CD4-positive, alpha-beta T cell treated with Interferon gamma for 1 hour (primary cell): ENCODE measurements around the gene MAEA.

Experiments
- DNase-seq: peaks from one replicate; pipeline ENCODE4 v3.0.0-alpha.2; 2020

MAEA gene

GRCh38 chr4:1355378-1355777 is 65.7 kb downstream of the MAEA start:
- DNase-seq: no peak

- peak; percentile 24 for DNase-seq
Measured at GRCh38 chr4:1356181-1356998, 66.7 kb downstream of the MAEA start.

- no peak for DNase-seq
Measured at GRCh38 chr4:1357356-1358248, 67.9 kb downstream of the MAEA start.

DNA sequence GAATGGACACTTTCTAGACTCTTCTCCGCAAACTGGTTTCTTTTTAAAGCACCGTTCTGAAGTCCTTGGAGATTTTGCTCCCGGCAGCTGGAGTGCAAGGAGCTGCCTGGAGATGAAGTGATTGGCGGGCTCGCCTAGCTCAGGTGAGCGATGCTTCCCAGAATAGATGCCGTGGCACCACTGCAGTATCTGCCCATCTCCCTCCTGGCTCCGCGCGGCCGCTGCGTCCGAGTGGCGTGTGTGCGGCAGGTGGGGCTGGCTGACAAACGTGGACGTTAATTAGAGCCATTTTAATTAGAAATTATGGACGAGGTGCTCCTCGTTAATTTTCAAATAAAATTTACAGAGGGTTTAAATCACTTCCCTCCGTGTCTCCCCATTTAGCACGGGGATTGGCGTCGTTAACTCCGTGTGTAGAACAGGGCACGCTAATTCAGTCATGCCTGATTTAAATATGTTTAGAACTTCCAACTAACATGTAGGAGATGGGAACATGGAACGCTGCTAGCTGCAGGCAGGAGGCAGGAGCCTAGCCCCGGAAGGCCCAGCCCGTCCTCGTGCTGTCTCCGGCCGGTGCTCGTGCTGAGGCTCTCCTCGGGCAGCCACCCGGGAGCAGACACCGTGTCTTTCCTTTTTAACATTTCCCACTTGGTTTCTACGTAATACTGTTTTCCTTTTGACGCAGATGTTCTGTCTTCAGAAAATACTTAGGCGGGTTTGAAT is 68.9 kb downstream of the MAEA start:
- DNase-seq: no peak

DNA sequence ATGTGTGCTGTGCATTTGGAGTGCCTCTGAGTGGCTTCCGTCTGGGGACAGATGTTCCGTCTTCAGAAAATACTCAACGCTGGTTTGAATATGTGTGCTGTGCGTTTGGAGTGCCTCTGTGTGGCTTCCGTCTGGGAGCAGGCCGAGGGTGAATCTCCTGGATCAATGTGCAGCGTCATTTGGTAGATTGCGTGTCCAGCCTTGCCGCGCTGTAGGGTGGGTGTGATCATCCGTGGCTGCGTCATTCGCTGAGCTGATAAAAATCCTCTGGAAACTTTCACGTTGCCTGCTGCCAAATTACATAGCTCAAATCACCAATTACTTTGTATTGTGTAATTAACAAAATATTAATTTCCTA is 69.4 kb downstream of the MAEA start:
- no peak for DNase-seq

DNA sequence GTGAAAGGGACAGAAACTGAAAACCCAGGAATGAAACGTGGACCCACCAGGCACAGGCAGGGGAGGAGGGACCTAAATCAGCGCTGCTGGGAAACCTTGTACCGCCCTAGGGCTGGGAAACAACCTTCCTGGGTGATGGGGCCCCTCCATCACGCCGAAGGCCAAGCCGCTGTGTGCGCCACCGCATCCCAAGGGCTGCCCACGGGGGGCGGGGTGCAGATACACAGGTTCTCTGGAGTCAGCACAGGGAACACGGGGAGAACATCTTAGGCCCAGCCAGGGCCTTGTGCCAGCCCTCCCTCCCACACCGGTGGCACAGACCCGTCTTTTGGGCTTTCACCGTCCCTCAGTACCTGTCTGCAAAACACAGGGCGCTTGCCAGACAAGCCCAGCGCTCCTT is 70.3 kb downstream of the MAEA start:
- DNase-seq: no peak

DNA sequence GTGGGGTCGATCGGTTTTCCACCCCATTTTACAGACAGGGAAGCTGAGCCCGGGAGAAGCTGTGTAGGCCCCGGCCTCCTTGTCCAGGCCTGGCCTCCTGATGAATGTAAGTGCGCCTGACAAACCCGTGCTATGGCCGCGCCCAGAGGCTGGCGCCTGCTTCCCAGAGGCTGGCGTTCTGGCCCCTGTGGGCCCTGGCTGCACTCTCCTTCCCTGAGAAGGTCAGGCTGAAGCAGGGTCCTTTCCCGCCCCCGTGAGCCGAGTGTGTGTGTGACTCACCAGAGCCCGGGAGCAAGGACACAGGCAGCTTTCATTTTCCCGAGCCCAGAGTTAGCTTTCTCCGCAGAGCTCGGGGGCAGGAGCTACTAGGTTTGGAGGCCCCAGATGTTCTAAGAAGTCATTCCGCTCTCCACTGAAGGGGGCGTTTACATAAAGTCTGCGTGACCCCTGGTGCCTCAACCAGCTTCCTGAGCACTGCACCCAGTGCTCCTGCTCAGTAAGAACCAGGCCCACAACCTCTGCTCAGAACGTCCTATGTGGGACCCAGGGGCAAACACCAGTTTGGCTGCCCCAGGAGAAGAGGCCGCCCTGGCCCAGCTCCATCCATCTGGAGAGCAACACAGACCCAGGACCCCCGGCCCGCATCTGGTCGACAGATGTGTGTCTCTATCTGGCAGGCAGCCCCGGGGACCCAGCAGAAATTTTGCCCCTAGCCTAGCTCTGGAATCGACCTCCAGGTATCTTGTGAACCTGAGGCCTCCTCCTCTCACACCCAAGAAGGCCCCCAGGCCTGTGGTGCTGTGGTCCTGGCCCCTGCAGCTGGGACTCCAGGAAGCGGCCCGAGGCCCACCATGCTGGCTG is 71.0 kb downstream of the MAEA start:
- no peak for DNase-seq

GRCh38 chr4:1361431-1361830 is 71.7 kb downstream of the MAEA start:
- no peak for DNase-seq

DNA sequence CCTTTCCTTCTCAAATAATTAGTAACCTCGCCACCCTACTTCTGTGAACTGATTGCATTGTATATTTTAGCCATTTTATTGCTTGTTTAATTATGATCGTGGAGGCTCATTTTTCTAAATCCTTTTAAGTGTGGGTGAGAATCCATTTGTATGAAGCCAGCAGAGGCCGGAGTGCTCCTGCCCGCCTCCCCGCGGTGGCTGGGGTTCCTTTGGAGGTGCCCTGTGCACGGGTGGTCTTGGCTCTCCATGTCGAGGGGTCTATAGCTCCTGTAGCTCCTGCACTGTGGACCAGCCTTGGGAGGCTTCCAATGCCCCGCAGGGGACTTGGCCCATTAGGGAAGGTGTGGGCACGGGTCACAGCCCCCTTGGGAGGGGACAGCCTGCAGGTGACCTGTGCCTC is 72.4 kb downstream of the MAEA start:
- no peak for DNase-seq

- DNase-seq: no peak
Measured at GRCh38 chr4:1362521-1362920, 72.8 kb downstream of the MAEA start.

DNA sequence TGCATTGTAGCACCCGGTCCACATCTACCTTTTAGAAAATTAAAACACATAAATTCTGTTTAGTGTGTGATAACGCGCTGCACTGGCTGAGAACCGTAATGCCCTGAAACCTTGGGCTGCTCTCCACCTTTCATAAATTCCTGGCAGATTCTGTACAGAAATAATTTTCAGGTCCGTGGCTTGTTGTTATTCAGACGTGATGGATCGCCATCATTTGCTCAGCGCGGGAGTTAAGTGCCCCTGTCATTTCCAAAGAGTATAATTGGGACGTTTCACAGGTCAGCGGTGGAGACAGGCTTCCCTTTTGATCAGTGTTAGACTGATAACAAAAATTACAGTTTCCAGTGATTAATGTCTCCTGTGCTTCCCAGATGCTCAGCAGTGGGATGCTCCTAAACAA is 73.8 kb downstream of the MAEA start:
- DNase-seq: no peak

DNA sequence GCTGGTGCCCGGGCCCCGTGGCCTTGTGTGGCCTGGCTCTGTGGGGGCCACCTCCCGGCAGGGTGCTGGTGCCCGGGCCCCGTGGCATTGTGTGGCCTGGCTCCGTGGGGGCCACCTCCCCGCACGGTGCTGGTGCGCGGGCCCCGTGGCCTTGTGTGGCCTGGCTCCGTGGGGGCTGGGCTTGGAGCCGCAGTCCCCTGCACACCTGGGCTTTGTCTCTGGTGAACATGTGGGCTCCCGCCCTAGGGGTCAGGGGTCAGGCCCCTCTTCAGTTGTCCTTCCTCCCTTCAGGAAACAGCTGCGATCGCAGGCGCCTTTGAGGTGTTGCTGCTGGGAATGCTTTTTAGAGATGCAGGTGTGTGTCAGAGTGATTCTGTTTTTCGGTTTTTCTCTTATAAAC is 74.5 kb downstream of the MAEA start:
- no peak for DNase-seq

DNA sequence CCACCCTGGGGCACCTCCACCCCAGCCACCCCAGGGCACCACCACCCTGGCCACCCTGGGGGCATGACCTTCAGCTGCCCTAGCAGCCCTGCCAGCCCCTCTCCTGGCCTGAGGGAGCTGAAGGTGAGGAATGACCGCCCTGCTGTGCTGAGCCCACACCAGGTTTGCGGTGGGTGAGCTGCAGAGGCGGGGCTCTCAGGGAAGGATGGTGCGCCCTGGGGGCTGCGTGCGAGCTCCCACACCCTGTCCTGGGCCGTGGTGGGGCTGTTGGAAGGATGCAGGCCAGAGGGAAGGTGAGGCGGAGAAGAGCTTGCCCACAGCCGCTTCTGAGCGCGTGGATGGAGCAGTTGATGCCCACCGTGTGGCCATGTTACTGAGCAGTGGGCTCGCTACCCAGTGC is 75.1 kb downstream of the MAEA start:
- no peak for DNase-seq

- DNase-seq: no peak
Measured at GRCh38 chr4:1365271-1366178, 75.8 kb downstream of the MAEA start.

DNA sequence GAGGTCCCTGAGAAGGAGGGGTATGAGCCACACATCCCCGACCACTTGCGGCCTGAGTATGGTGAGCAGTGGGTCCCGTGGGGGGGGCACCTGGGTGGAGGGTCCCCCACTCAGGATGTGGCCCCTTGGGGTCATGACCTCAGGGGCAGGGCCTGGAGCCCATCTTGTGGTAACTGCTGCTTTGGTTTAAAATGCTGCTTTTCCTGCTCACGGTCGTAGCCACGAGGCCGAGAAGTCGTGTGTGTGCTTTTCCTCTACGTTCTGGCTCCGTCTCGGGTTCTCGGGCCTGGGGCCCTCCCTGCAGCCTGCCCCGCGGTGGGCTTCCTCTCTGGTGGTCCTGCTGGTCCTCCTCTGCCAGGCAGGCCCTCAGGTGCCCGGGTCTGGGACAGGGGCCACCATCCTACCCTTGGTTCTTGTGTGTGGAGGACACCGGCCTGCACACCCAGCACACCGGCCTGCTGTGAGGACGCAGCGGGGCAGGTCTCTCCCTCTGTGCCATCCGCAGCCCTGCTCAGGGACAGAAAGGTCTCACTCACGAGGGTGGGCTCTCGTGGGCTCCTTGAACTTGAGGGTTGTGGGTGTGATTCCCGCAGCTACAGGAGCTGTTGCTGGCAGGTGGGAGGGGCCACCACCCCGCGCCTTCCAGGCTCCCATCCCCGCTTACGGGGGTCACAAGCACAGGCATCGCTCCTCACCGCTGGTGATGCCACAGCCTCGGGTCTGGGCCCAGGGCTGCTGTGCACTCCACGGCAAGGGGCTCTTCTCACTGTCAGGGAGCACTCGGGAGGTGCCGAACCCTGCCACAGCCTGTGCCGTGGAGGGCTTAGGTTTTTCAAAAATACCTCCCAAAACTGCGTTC is 76.9 kb downstream of the MAEA start:
- DNase-seq: no peak

DNA sequence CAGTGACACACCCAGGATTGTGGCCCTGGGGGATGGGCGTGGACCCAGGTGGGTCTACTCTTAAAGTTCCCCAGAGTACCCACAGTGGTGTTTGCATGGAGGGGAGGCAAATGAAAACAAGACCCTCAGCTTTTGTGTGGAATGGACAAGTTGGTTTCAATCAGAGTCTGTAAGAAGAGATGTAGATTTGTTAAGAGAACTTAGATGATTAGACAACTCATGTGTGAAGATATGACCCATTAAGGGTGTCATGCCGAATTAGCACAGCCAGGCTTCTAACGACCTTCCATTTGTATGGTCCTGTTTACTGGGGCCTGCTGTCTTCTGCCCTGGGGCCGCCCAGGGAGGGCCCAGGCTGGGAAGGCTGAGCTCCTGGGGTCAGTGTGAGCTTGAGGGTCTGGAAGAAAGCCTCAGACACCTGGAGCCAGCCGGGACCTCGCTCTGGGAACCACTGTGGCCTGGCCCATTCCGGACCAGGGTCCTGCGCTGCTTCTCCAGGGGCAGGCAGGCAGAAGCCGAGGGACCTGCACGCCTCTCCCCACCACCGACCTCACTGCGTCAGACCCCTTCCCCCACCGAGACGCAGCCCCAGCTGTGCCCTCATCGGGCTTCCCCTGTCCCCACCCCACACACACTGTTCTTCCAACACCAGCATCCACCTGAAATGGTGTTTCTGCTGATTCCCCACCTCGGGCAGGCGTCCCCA is 77.7 kb downstream of the MAEA start:
- no peak for DNase-seq

- DNase-seq: no peak
Measured at GRCh38 chr4:1367936-1368289, 78.2 kb downstream of the MAEA start.

DNA sequence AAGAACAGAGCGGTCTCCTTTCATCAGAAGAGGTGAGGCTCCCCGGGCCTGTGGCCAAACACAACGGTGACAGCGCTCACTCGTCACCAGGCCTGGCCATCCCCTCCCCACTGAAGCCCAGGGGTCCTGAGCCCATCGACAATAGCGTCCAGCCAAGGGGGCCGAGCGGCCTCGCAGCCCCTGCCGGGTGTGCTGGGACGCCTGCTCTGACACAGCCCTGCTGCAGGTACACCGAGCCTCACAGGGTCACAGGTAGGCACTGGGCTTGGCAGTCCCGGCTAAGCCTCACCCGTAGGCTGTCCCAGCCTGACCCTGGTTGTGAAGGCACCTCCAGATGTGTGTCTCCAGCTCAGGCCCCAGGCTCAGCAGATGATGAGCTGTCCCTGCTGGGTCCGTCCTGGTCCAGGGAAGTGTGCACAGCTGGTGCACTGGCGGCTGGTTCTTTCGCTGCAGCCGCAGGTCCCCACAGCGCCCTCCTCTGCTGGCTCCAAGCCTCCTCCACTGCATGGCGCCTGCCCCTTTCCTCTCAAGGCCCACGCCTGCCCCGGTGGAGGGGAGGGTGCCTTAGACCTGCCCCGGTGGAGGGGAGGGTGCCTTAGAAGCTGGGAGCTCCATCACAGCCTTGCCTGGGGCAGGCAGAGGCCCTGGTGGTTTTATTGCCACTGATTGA is 78.9 kb downstream of the MAEA start:
- no peak for DNase-seq

DNA sequence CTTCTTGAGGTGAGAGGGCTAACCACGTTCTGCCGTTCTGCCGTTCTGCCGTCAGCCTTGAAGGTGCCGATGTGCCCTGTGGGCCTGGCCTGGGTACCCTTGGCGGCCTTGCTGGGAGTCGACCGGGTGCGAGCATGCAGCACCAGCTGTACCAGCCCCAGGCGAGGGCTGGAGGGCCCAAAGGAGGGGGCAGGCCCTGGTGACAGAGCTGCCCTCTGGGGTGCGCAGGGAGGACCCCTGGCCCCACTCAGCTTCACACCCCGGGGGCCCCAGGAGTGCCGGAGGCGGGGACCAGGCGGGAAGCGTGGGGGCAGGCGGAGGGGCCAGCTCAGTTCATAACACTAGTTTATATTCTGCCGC is 79.4 kb downstream of the MAEA start:
- DNase-seq: no peak
